GM21367 (cell line): ENCODE results near the gene SLC2A11.

Experiments used
- ATAC-seq: cut with Tn5 transposase; IDR thresholded peaks from one replicate; pipeline ENCODE4 v1.9.1; 2021; ENCODE audit not compliant: unreplicated experiment

SLC2A11 gene

GRCh38 chr22:23832226-23833016 is 25.3 kb upstream of the SLC2A11 start:
- no peak for ATAC-seq

- no peak for ATAC-seq
These were observed 24.5 kb upstream of the SLC2A11 start for GRCh38 chr22:23833017-23833751.

- no peak for ATAC-seq
These were observed 23.8 kb upstream of the SLC2A11 start for GRCh38 chr22:23833911-23834317.

GRCh38 chr22:23834406-23834792 is 23.3 kb upstream of the SLC2A11 start:
- no peak for ATAC-seq

- ATAC-seq = no peak
These were observed 22.7 kb upstream of the SLC2A11 start for GRCh38 chr22:23834793-23835483.

- no peak for ATAC-seq
These were observed 22.1 kb upstream of the SLC2A11 start for GRCh38 chr22:23835484-23836144.

- ATAC-seq = no peak
These were observed 21.4 kb upstream of the SLC2A11 start for GRCh38 chr22:23836281-23836680.

GRCh38 chr22:23836692-23837495 is 20.8 kb upstream of the SLC2A11 start:
- no peak for ATAC-seq

- no peak for ATAC-seq
These were observed 20.2 kb upstream of the SLC2A11 start for GRCh38 chr22:23837496-23837859.

GRCh38 chr22:23837911-23838680 is 19.6 kb upstream of the SLC2A11 start:
- peak; percentile 2 for ATAC-seq

- ATAC-seq = peak; percentile 64
These were observed 18.8 kb upstream of the SLC2A11 start, which contains the start of gene DERL3 for GRCh38 chr22:23838681-23839468. Gene DERL3, minus strand, starts transcription at chr22:23839006. Its CDS starts 19 bp downstream, at chr22:23838987.

- ATAC-seq = no peak
These were observed 17.6 kb upstream of the SLC2A11 start for GRCh38 chr22:23840026-23840425.

GRCh38 chr22:23841292-23841691 is 16.4 kb upstream of the SLC2A11 start:
- ATAC-seq = no peak

GRCh38 chr22:23841736-23842445 is 15.8 kb upstream of the SLC2A11 start:
- ATAC-seq = no peak

- ATAC-seq = no peak
These were observed 15.1 kb upstream of the SLC2A11 start for GRCh38 chr22:23842599-23842998.

- ATAC-seq = no peak
These were observed 12.9 kb upstream of the SLC2A11 start for GRCh38 chr22:23844739-23845202.

GRCh38 chr22:23845265-23846080 is 12.2 kb upstream of the SLC2A11 start:
- ATAC-seq = no peak
